Measurements from ENCODE around the gene ZIC5. TPM values are rescaled to one million over a fixed set of nuclear protein-coding genes. Genes with fewer than 3 reads are reported as not detected.

Gene ZIC5
- total RNA-seq, 1 experiment from 2014 or later: 5.2 TPM

DNA sequence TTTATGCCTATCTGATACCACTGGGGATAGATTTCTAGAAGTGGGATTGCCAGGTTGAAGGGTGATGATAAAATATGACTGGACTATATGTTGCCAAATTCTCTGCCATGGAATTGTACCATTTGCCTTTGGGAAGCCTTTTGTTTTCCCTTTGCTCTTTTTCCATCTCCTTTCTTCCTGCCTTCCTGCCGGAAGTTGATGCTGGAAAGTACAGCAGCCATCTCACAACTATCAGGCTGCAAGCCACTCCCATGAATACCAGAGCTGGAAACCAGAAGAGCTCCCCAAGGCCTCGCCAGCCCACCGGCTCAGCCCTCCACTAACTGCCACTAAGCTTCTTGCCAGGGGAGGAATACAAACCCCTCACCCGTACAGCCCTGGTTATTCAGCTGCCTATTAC is 29.7 kb downstream of the ZIC5 start:
- Histone ChIP-seq H3K9me3 (ENCODE audit: control insufficient read depth, insufficient read depth, low read depth, low read length) (no peaks in the 10 kb centered on the region), H3K4me3 (ENCODE audit: low read depth in 2 of 2, low read length in 2 of 2) (no peak overlapping the region), H3K36me3 (ENCODE audit: control insufficient read depth, insufficient read depth, low read length) (no peaks in the 10 kb centered on the region), H3K4me1 (ENCODE audit: control insufficient read depth, insufficient read depth, low read length) (no peaks in the 10 kb centered on the region), H3K27me3 (ENCODE audit: control insufficient read depth, insufficient read depth, low read length) (no peaks in the 10 kb centered on the region), H3K27ac (ENCODE audit: low read length) (no peak overlapping the region)
- ATAC-seq (no peak), DNase-seq (ENCODE audit: low read depth, low spot score) (no peak)
- POLR2A ChIA-PET: no interaction called here
- no TSS peak for BruUV-seq (replicated peaks)
- in situ Hi-C loops (cut with HindIII; ENCODE audit: low pct_unique_long_range_greater_than_20kb, low sequenced_read_pairs) (no loop called here), intact Hi-C loops (cut with micrococcal nuclease; ENCODE audit: unreplicated experiment) (no loop called here)
- TF ChIP-seq, protein P1, sequence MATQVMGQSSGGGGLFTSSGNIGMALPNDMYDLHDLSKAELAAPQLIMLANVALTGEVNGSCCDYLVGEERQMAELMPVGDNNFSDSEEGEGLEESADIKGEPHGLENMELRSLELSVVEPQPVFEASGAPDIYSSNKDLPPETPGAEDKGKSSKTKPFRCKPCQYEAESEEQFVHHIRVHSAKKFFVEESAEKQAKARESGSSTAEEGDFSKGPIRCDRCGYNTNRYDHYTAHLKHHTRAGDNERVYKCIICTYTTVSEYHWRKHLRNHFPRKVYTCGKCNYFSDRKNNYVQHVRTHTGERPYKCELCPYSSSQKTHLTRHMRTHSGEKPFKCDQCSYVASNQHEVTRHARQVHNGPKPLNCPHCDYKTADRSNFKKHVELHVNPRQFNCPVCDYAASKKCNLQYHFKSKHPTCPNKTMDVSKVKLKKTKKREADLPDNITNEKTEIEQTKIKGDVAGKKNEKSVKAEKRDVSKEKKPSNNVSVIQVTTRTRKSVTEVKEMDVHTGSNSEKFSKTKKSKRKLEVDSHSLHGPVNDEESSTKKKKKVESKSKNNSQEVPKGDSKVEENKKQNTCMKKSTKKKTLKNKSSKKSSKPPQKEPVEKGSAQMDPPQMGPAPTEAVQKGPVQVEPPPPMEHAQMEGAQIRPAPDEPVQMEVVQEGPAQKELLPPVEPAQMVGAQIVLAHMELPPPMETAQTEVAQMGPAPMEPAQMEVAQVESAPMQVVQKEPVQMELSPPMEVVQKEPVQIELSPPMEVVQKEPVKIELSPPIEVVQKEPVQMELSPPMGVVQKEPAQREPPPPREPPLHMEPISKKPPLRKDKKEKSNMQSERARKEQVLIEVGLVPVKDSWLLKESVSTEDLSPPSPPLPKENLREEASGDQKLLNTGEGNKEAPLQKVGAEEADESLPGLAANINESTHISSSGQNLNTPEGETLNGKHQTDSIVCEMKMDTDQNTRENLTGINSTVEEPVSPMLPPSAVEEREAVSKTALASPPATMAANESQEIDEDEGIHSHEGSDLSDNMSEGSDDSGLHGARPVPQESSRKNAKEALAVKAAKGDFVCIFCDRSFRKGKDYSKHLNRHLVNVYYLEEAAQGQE (IDR thresholded peaks at IDR 0.05; ENCODE audit: insufficient read depth in 1 of 2, low read depth in 2 of 2, low read length in 1 of 2): no peak
- TF ChIP-seq SIN3A (IDR thresholded peaks at IDR 0.05; ENCODE audit: borderline replicate concordance, insufficient read depth, low read depth, low read length) (no peak), POLR2AphosphoS5 (IDR thresholded peaks at IDR 0.05; ENCODE audit: low read depth, low read length) (no peak), TCF7L2 (IDR thresholded peaks at IDR 0.05; ENCODE audit: low read depth, low read length) (no peak), CTCF (IDR thresholded peaks at IDR 0.05) (no peak)
- CTCF ChIA-PET: no interaction called here

GRCh38 chr13:99941086-99941485 is 30.5 kb downstream of the ZIC5 start:
- in situ Hi-C loops (cut with HindIII; ENCODE audit: low pct_unique_long_range_greater_than_20kb, low sequenced_read_pairs): no loop called here
- CTCF ChIA-PET: no interaction called here

More at GRCh38 chr13:99941086-99941485, 30.5 kb downstream of the ZIC5 start:
- no peaks in the 10 kb centered on the region for H3K9me3 ChIP-seq (ENCODE audit: control insufficient read depth, insufficient read depth, low read depth, low read length)
- ATAC-seq: no peak
- intact Hi-C loops (cut with micrococcal nuclease; ENCODE audit: unreplicated experiment): no loop called here
- TF ChIP-seq POLR2AphosphoS5 (IDR thresholded peaks at IDR 0.05; ENCODE audit: low read depth, low read length) (no peak), SIN3A (IDR thresholded peaks at IDR 0.05; ENCODE audit: borderline replicate concordance, insufficient read depth, low read depth, low read length) (no peak), TCF7L2 (IDR thresholded peaks at IDR 0.05; ENCODE audit: low read depth, low read length) (no peak), CTCF (IDR thresholded peaks at IDR 0.05) (no peak)
- TF ChIP-seq, protein P1 (IDR thresholded peaks at IDR 0.05; ENCODE audit: insufficient read depth in 1 of 2, low read depth in 2 of 2, low read length in 1 of 2): no peak
- no peaks in the 10 kb centered on the region for H3K27me3 ChIP-seq (ENCODE audit: control insufficient read depth, insufficient read depth, low read length)
- H3K4me1 ChIP-seq (ENCODE audit: control insufficient read depth, insufficient read depth, low read length): no peaks in the 10 kb centered on the region
- no peak overlapping the region for H3K27ac ChIP-seq (ENCODE audit: low read length)
- no TSS peak for BruUV-seq (replicated peaks)
- H3K36me3 ChIP-seq (ENCODE audit: control insufficient read depth, insufficient read depth, low read length): no peaks in the 10 kb centered on the region
- no peak for DNase-seq (ENCODE audit: low read depth, low spot score)
- POLR2A ChIA-PET: no interaction called here
- no peak overlapping the region for H3K4me3 ChIP-seq (ENCODE audit: low read depth in 2 of 2, low read length in 2 of 2)
